BJ (cell line): ENCODE results near the gene POP4. TPM values are rescaled to one million over a fixed set of nuclear protein-coding genes. Genes with fewer than 3 reads are reported as not detected.
A peak's percentile ranks its signal among the peaks of the same experiment; 100 is the strongest.

Source experiments
- CTCF ChIA-PET: fragments of 350-600 bp; formaldehyde crosslinking; extraction: SDS; loops from one replicate; lab custom pipeline; 2021; ENCODE audit warnings: antibody characterized with exemption, inconsistent platforms; lab: Yijun Ruan, JAX
- POLR2A ChIA-PET: fragments of 300-600 bp; sonication (Branson Sonifier 250); formaldehyde crosslinking; extraction: SDS; loops from one replicate; lab custom pipeline; 2021; ENCODE audit warnings: antibody characterized with exemption; lab: Charles Lee
- DNase-seq: peaks from one replicate; pipeline ENCODE4 v3.0.0-alpha.2; 2011; ENCODE audit warnings: low read depth
- H3K27me3 ChIP-seq: 2 replicates; pipeline ENCODE4 v1.6.0; 2011; ENCODE audit warnings: low read length; ENCODE audit not compliant: control insufficient read depth, insufficient read depth
- H3K36me3 ChIP-seq: 2 replicates; pipeline ENCODE4 v1.5.1; 2011; ENCODE audit warnings: low read length; ENCODE audit not compliant: control insufficient read depth, insufficient read depth
- H3K4me3 ChIP-seq: 2 replicates; pipeline ENCODE4 v1.5.1; 2011; ENCODE audit warnings: low read depth, mild to moderate bottlenecking, control low read depth, low read length
- CTCF ChIP-seq: IDR thresholded peaks from 2 replicates; pipeline ENCODE4 v1.5.1; 2011; ENCODE audit warnings: low read depth, mild to moderate bottlenecking, control low read depth, inconsistent platforms, low read length, moderate library complexity; ENCODE audit not compliant: insufficient read depth
- polyA plus RNA-seq: library from polyadenylated mRNA; depleted of rRNA; stranded (reverse); fragments of >200 nt; gene quantifications from 2 replicates; pipeline ENCODE4 v1.2.3, GENCODE V29; 2011; rRNA removed

POP4 gene
- polyA plus RNA-seq, 1 experiment: 55.3 TPM

GRCh38 chr19:29665826-29666577 is 59.9 kb downstream of the POP4 start:
- no peaks in the 10 kb centered on the region; the same call in 1 of the 2 replicates for H3K36me3 ChIP-seq
- TF ChIP-seq CTCF: no peak
- H3K27me3 ChIP-seq: no peaks in the 10 kb centered on the region
- DNase-seq: no peak
- H3K4me3 ChIP-seq: peak overlapping the region; percentile 82
- CTCF ChIA-PET: interaction anchor here (0.6 to 10.1 kb wide), 9 partner anchors 13 to 64 kb away, joined by 3 to 62 read pairs (median 5); partner anchors contain the start of genes C19orf12 and POP4
- POLR2A ChIA-PET: no interaction called here

Other genes with a start within 250 kb of the POP4 start
- not detected in 2 replicates for gene VSTM2B, start 80.3 kb upstream of the POP4 start, polyA plus RNA-seq
- gene PLEKHF1, start 59.2 kb downstream of the POP4 start, polyA plus RNA-seq: 5.3 and 8.7 TPM in 2 replicates
- gene C19orf12, start 109.0 kb downstream of the POP4 start, polyA plus RNA-seq: 21.8 and 33.9 TPM in 2 replicates
- 4.8 and 5.0 TPM in 2 replicates for gene CCNE1, start 205.7 kb downstream of the POP4 start, polyA plus RNA-seq